Type B pancreatic cell (in vitro differentiated cells): ENCODE results near the gene MIOX. TPM values are rescaled to one million over a fixed set of nuclear protein-coding genes. Genes with fewer than 3 reads are reported as not detected.

Experiments
- DNase-seq: peaks from one replicate; pipeline ENCODE4 v3.0.0; 2021; ENCODE audit warnings: mixed read lengths; ENCODE audit not compliant: unreplicated experiment; ENCODE audit errors: extremely low spot score
- H3K27ac Mint-ChIP-seq: 2 replicates; pipeline ENCODE4 v1.8.0; 2021; ENCODE audit warnings: mild to moderate bottlenecking, mixed read lengths
- H3K27me3 Mint-ChIP-seq: 2 replicates; pipeline ENCODE4 v1.8.0; 2021; ENCODE audit warnings: mixed read lengths
- H3K36me3 Mint-ChIP-seq: 2 replicates; pipeline ENCODE4 v1.8.0; 2021; ENCODE audit warnings: mixed read lengths
- H3K4me1 Mint-ChIP-seq: one replicate; pipeline ENCODE4 v1.8.0; 2021; ENCODE audit warnings: mixed read lengths; ENCODE audit not compliant: unreplicated experiment
- H3K4me3 Mint-ChIP-seq: 2 replicates; pipeline ENCODE4 v1.8.0; 2021; ENCODE audit warnings: mild to moderate bottlenecking, mixed read lengths
- H3K9me3 Mint-ChIP-seq: 2 replicates; pipeline ENCODE4 v1.8.0; 2021; ENCODE audit warnings: mixed read lengths
- CTCF ChIP-seq: fragments of 200-600 bp; sonication (generic); conservative IDR thresholded peaks from 2 replicates; pipeline ENCODE4 v1.5.0; 2021; ENCODE audit warnings: antibody characterized with exemption, mild to moderate bottlenecking
- total RNA-seq: library from RNA; stranded (reverse); gene quantifications from 2 replicates; pipeline ENCODE4 v1.2.1, GENCODE V29; 2021; ENCODE audit warnings: low replicate concordance

Gene MIOX
- total RNA-seq, 1 donor from 2014 or later = not detected

DNA sequence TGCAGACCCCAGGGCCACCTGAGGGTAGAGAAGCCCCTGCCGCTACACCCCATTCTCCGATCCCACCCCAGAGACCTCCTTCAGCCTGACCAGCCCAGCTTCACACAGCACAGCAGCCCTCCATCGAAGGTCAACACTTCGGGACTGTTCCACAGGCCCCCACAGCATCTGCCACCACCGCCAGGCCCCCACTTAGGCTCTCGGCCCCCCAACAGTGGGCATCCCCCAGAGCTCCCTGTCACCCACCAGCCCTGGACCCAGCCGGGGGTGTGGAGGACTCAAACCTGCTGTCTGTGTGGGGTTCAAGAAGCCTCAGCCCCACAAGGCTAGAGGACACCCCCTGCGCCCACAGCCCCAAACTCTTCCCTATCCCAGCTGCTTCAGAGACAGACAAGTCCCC, 18.0 kb upstream of the MIOX start:
- Mint-ChIP-seq H3K4me1 (peaks cover 21% of the 10 kb centered on the region), H3K27me3 (no peaks in the 10 kb centered on the region), H3K36me3 (peaks cover 6% of the 10 kb centered on the region), H3K4me3 (no peak overlapping the region), H3K9me3 (no peaks in the 10 kb centered on the region), H3K27ac (peak overlapping the region; percentile 36)
- DNase-seq = no peak
- no peak for TF ChIP-seq CTCF

GRCh38 chr22:50469377-50470305, 17.0 kb upstream of the MIOX start:
- Mint-ChIP-seq H3K4me3 (peak overlapping the region; percentile 73), H3K4me1 (peaks cover 27% of the 10 kb centered on the region), H3K9me3 (no peaks in the 10 kb centered on the region), H3K27me3 (no peaks in the 10 kb centered on the region), H3K36me3 (peaks cover 4% of the 10 kb centered on the region), H3K27ac (peak overlapping the region; percentile 90)
- TF ChIP-seq CTCF = no peak
- no peak for DNase-seq

GRCh38 chr22:50470491-50470890, 16.2 kb upstream of the MIOX start:
- H3K9me3 Mint-ChIP-seq = no peaks in the 10 kb centered on the region
- no peak for TF ChIP-seq CTCF
- peaks cover 4% of the 10 kb centered on the region for H3K36me3 Mint-ChIP-seq
- no peak for DNase-seq
- no peaks in the 10 kb centered on the region for H3K27me3 Mint-ChIP-seq
- H3K4me1 Mint-ChIP-seq = peaks cover 29% of the 10 kb centered on the region
- H3K4me3 Mint-ChIP-seq = peak overlapping the region; percentile 73
- H3K27ac Mint-ChIP-seq = peak overlapping the region; percentile 90

GRCh38 chr22:50471197-50471847, 15.3 kb upstream of the MIOX start:
- no peaks in the 10 kb centered on the region for H3K27me3 Mint-ChIP-seq
- H3K36me3 Mint-ChIP-seq = peaks cover 4% of the 10 kb centered on the region
- TF ChIP-seq CTCF = no peak
- DNase-seq = no peak
- H3K9me3 Mint-ChIP-seq = no peaks in the 10 kb centered on the region
- peaks cover 31% of the 10 kb centered on the region for H3K4me1 Mint-ChIP-seq
- peak overlapping the region; percentile 90 for H3K27ac Mint-ChIP-seq
- peak overlapping the region; percentile 73 for H3K4me3 Mint-ChIP-seq

- no peaks in the 10 kb centered on the region for H3K9me3 Mint-ChIP-seq
- H3K4me1 Mint-ChIP-seq = peaks cover 36% of the 10 kb centered on the region
Measured at GRCh38 chr22:50471962-50472361, 14.7 kb upstream of the MIOX start.

More at GRCh38 chr22:50471962-50472361, 14.7 kb upstream of the MIOX start:
- DNase-seq = no peak
- Mint-ChIP-seq H3K27ac (peak overlapping the region; percentile 55), H3K27me3 (peaks cover 3% of the 10 kb centered on the region), H3K36me3 (peaks cover 4% of the 10 kb centered on the region), H3K4me3 (peak overlapping the region; percentile 75)
- TF ChIP-seq CTCF = no peak
